ENCODE results near the gene STAC3.
A peak's percentile ranks its signal among the peaks of the same experiment; 100 is the strongest.

STAC3 gene

DNA sequence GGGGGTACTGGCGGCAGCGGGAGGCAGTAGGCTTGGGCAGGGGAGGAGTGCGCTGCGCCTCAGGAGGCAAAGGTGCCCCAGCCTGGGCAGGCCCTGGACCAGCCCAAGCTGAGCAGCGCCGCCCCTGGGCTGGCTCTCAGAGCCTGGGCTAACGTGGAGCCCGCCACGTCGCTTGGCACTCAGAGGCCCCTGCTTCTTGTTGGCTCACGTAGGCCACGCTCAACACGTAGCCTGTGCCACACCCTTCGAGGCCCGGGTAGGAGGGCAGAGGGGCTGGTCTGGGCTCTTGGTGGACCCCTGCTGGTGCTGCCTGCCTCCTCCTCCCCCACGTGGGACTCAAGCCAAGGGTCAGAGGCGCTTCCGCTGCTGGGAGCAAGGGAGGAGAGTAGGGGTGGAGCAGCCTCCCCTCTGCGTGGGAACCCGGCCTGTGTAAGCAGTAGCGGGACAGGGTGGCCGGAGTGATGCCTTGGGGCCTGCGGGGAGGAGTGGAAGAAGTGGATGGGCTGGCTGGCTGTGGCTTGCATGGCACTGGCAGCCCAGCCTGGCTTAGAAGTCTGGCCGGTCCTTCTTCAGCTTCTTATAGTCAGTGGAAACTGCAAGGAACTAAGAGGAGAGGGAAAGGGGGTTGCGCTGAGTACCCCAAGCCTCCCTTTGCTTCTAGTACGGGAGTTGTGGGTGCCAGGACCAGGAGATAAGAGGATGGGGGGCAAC lies 15.8 kb downstream of the STAC3 start:
- Mint-ChIP-seq H3K27ac (no peak overlapping the region), H3K27me3 (ENCODE audit: low read depth, poor library complexity) (peaks cover 60% of the 10 kb centered on the region), H3K4me3 (peak overlapping the region; percentile 63), H3K9me3 (no peaks in the 10 kb centered on the region), H3K36me3 (ENCODE audit: low read depth) (peaks cover 31% of the 10 kb centered on the region), H3K4me1 (peaks cover 85% of the 10 kb centered on the region)
- TF ChIP-seq, protein P1, sequence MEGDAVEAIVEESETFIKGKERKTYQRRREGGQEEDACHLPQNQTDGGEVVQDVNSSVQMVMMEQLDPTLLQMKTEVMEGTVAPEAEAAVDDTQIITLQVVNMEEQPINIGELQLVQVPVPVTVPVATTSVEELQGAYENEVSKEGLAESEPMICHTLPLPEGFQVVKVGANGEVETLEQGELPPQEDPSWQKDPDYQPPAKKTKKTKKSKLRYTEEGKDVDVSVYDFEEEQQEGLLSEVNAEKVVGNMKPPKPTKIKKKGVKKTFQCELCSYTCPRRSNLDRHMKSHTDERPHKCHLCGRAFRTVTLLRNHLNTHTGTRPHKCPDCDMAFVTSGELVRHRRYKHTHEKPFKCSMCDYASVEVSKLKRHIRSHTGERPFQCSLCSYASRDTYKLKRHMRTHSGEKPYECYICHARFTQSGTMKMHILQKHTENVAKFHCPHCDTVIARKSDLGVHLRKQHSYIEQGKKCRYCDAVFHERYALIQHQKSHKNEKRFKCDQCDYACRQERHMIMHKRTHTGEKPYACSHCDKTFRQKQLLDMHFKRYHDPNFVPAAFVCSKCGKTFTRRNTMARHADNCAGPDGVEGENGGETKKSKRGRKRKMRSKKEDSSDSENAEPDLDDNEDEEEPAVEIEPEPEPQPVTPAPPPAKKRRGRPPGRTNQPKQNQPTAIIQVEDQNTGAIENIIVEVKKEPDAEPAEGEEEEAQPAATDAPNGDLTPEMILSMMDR (IDR thresholded peaks at IDR 0.05) = no peak
- no peak for DNase-seq

DNA sequence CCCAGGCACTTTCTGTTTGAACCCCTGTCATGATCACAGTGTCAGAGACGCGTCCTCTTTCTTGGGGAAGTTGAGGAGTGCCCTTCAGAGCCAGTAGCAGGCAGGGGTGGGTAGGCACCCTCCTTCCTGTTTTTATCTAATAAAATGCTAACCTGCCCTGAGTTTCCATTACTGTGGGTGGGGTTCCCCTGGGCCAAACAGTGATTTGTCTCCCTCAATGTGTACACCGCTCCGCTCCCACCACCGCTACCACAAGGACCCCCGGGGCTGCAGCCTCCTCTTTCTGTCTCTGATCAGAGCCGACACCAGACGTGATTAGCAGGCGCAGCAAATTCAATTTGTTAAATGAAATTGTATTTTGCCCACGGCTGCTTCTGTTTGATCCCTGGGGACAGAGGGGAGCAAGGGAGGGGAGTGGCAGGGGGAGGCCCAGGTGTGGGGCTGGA lies 16.4 kb downstream of the STAC3 start:
- peaks cover 85% of the 10 kb centered on the region for H3K4me1 Mint-ChIP-seq

DNA sequence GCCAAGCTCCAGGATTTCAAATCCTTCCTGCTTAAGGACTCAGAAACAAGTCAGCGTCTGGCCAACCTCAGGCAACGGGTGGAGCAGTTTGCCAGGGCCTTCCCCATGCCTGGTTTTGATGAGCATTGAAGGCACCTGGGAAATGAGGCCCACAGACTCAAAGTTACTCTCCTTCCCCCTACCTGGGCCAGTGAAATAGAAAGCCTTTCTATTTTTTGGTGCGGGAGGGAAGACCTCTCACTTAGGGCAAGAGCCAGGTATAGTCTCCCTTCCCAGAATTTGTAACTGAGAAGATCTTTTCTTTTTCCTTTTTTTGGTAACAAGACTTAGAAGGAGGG lies 16.8 kb downstream of the STAC3 start:
- no peaks in the 10 kb centered on the region for H3K9me3 Mint-ChIP-seq
- H3K36me3 Mint-ChIP-seq (ENCODE audit: low read depth) = peaks cover 31% of the 10 kb centered on the region
- H3K27me3 Mint-ChIP-seq (ENCODE audit: low read depth, poor library complexity) = peaks cover 50% of the 10 kb centered on the region
- H3K4me1 Mint-ChIP-seq = peaks cover 85% of the 10 kb centered on the region
- H3K4me3 Mint-ChIP-seq = peak overlapping the region; percentile 45
- no peak for DNase-seq
- no peak overlapping the region for H3K27ac Mint-ChIP-seq
- TF ChIP-seq, protein P1 (IDR thresholded peaks at IDR 0.05) = no peak

More for the DNA sequence above, 16.4 kb downstream of the STAC3 start:
- peaks cover 54% of the 10 kb centered on the region for H3K27me3 Mint-ChIP-seq (ENCODE audit: low read depth, poor library complexity)
- TF ChIP-seq, protein P1 (IDR thresholded peaks at IDR 0.05) = no peak
- H3K27ac Mint-ChIP-seq = no peak overlapping the region
- H3K9me3 Mint-ChIP-seq = no peaks in the 10 kb centered on the region
- peak overlapping the region; percentile 45 for H3K4me3 Mint-ChIP-seq
- H3K36me3 Mint-ChIP-seq (ENCODE audit: low read depth) = peaks cover 31% of the 10 kb centered on the region
- DNase-seq = no peak

DNA sequence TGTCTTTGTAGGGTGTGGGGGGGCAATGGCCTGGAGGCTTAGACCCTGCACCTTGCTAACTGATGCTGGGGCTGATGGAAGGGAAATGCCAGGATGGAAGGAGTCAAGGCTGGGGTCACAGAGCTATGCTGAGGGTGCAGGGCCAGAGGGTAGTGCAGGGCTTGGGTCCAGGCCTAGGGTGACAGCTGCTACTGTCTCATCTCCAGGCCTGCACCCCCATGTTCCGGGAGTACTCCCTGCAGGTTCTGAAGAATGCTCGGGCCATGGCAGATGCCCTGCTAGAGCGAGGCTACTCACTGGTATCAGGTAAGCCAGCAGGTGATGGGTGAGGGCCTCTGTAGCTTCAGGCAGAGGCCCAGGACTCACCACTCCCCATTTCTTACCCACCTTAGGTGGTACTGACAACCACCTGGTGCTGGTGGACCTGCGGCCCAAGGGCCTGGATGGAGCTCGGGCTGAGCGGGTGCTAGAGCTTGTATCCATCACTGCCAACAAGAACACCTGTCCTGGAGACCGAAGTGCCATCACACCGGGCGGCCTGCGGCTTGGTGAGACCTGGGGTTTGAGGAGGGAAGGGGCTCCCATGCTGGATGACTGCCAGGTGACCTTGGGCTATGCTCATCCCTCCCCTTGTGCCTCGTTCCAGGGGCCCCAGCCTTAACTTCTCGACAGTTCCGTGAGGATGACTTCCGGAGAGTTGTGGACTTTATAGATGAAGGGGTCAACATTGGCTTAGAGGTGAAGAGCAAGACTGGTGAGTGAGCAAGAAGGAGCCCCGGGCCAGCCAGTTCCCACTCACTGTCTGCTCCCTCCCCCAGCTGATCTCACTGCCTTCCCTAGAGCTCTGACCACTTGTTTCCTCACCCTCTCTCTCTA lies 17.4 kb downstream of the STAC3 start:
- no peak overlapping the region for H3K27ac Mint-ChIP-seq
- H3K9me3 Mint-ChIP-seq = no peaks in the 10 kb centered on the region
- H3K4me3 Mint-ChIP-seq = peak overlapping the region; percentile 45

DNA sequence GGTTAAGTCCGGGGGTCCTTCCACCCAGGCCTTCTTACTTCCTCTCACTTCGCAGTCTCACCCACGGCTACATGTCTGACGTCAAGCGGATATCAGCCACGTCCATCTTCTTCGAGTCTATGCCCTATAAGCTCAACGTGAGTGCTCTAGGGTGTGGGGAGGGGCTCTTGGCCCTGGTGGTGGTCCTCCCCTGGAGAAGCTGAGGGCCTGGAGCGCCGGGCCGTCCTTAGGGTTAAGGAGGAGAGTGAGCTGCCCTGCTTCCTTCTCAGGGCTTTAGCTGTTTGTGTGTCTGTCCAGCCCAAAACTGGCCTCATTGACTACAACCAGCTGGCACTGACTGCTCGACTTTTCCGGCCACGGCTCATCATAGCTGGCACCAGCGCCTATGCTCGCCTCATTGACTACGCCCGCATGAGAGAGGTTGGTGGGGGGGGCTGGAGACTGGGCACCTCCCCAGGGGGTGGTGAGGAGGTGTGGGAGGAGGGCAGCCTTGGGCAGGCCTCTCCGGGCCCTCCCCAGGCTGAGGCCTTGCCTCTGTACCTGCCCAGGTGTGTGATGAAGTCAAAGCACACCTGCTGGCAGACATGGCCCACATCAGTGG lies 18.7 kb downstream of the STAC3 start:
- no peaks in the 10 kb centered on the region for H3K9me3 Mint-ChIP-seq
- H3K4me1 Mint-ChIP-seq = peaks cover 87% of the 10 kb centered on the region
- peaks cover 34% of the 10 kb centered on the region for H3K27me3 Mint-ChIP-seq (ENCODE audit: low read depth, poor library complexity)
- TF ChIP-seq, protein P1 (IDR thresholded peaks at IDR 0.05) = no peak
- no peak for DNase-seq
- H3K4me3 Mint-ChIP-seq = peak overlapping the region; percentile 18
- H3K27ac Mint-ChIP-seq = no peak overlapping the region
- H3K36me3 Mint-ChIP-seq (ENCODE audit: low read depth) = peaks cover 31% of the 10 kb centered on the region

More for the DNA sequence above, 17.4 kb downstream of the STAC3 start:
- TF ChIP-seq, protein P1 (IDR thresholded peaks at IDR 0.05) = no peak
- Mint-ChIP-seq H3K36me3 (ENCODE audit: low read depth) (peaks cover 31% of the 10 kb centered on the region), H3K4me1 (peaks cover 86% of the 10 kb centered on the region), H3K27me3 (ENCODE audit: low read depth, poor library complexity) (peaks cover 44% of the 10 kb centered on the region)
- DNase-seq = no peak

All from nephron progenitor cell (in vitro differentiated cells).